ENCODE data around the gene SHISA9. TPM values are rescaled to one million over a fixed set of nuclear protein-coding genes. Genes with fewer than 3 reads are reported as not detected.

Gene SHISA9
- total RNA-seq, 1 experiment from 2014 or later: 0.29 TPM

- Mint-ChIP-seq H3K36me3 (ENCODE audit: insufficient read depth, unreplicated experiment) (no peaks in the 10 kb centered on the region), H3K9me3 (ENCODE audit: unreplicated experiment) (peaks cover 10% of the 10 kb centered on the region), H3K27me3 (ENCODE audit: insufficient read depth, unreplicated experiment) (peaks cover 4% of the 10 kb centered on the region), H3K4me3 (ENCODE audit: unreplicated experiment) (no peak overlapping the region), H3K27ac (ENCODE audit: unreplicated experiment) (no peak overlapping the region), H3K4me1 (ENCODE audit: low read depth, unreplicated experiment) (no peaks in the 10 kb centered on the region)
- POLR2A ChIA-PET: no interaction called here
- Histone ChIP-seq H3K4me1 (no peaks in the 10 kb centered on the region), H3K27me3 (replicated peaks; ENCODE audit: control insufficient read depth, insufficient read depth, low read length) (no peaks in the 10 kb centered on the region), H3K9me3 (no peaks in the 10 kb centered on the region), H3K36me3 (ENCODE audit: control insufficient read depth, insufficient read depth, low read length) (no peaks in the 10 kb centered on the region), H3K4me3 (ENCODE audit: low read depth, low read length) (no peak overlapping the region)
- no TSS peak for BruUV-seq (replicated peaks)
- no peak for DNase-seq
- TF ChIP-seq CTCF (IDR thresholded peaks at IDR 0.05; ENCODE audit: insufficient read depth in 1 of 2, low read depth in 1 of 2, low read length in 1 of 2, severe bottlenecking in 1 of 2, unreplicated experiment in 1 of 2): no peak
- intact Hi-C loops (cut with micrococcal nuclease; ENCODE audit: unreplicated experiment): no loop called here
- CTCF ChIA-PET: no interaction called here
These were observed 138.1 kb downstream of the SHISA9 start for GRCh38 chr16:13039526-13039925.

DNA sequence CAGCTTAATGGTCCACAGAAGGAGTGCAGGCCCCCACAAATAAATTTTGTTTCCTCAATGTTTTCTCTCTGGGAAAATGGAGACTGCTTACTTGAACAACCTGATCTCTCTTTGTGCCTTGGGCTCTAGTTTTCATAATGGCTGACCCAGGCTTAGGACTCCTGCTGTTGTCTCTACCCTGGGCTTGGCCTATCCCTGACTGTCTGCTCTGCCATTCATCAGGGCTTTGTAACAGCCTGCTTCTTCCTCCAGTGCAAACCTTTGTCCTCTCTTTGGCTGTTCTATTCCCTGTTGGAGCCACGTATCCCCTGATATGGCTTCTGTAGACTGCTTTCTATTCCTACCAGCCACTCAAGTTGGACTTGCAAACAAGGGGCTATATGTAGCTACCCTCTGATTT, 139.8 kb downstream of the SHISA9 start:
- no peak overlapping the region for H3K4me3 Mint-ChIP-seq (ENCODE audit: unreplicated experiment)
- POLR2A ChIA-PET: no interaction called here
- BruUV-seq (replicated peaks): no TSS peak
- no peaks in the 10 kb centered on the region for H3K4me1 ChIP-seq
- H3K36me3 Mint-ChIP-seq (ENCODE audit: insufficient read depth, unreplicated experiment): no peaks in the 10 kb centered on the region
- TF ChIP-seq CTCF (IDR thresholded peaks at IDR 0.05; ENCODE audit: insufficient read depth in 1 of 2, low read depth in 1 of 2, low read length in 1 of 2, severe bottlenecking in 1 of 2, unreplicated experiment in 1 of 2): no peak
- no peaks in the 10 kb centered on the region for H3K27me3 ChIP-seq (replicated peaks; ENCODE audit: control insufficient read depth, insufficient read depth, low read length)
- H3K4me3 ChIP-seq (ENCODE audit: low read depth, low read length): no peak overlapping the region
- no peak overlapping the region for H3K27ac Mint-ChIP-seq (ENCODE audit: unreplicated experiment)
- peaks cover 4% of the 10 kb centered on the region for H3K27me3 Mint-ChIP-seq (ENCODE audit: insufficient read depth, unreplicated experiment)
- no peak for DNase-seq
- intact Hi-C loops (cut with micrococcal nuclease; ENCODE audit: unreplicated experiment): no loop called here
- H3K4me1 Mint-ChIP-seq (ENCODE audit: low read depth, unreplicated experiment): no peaks in the 10 kb centered on the region
- CTCF ChIA-PET: no interaction called here
- H3K9me3 ChIP-seq: no peaks in the 10 kb centered on the region
- no peaks in the 10 kb centered on the region for H3K36me3 ChIP-seq (ENCODE audit: control insufficient read depth, insufficient read depth, low read length)
- H3K9me3 Mint-ChIP-seq (ENCODE audit: unreplicated experiment): peaks cover 10% of the 10 kb centered on the region

DNA sequence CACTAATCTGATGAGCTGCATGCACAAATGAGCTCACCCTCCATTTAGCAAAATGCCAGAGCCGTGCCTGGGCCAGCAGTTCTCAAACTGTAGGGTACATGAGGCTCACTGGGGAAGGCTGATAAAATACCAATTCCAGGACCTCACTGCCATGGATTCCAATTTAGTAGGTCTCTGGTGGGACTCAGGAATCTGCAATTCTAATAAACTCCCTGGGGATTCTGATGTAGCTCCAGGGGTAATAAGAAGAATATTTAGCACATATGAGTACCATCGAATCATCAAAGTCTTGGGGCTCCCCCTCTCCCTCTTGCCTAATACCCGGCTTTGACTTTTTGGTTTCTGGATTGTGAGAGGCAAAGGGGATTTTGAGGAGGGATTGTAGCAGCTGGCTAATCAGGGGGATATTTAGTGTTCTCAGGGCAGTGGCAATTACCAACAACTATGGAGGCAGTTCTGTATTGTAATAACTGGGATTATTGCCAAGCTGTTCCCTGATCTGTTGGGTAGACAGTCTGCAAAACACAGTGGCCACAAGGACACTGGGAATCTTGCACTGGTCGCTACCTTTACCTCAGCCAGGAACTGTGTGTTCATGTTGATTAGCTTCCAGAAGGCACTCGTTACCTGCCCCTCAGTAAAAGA, 140.4 kb downstream of the SHISA9 start:
- BruUV-seq (replicated peaks): no TSS peak
- TF ChIP-seq CTCF (IDR thresholded peaks at IDR 0.05; ENCODE audit: insufficient read depth in 1 of 2, low read depth in 1 of 2, low read length in 1 of 2, severe bottlenecking in 1 of 2, unreplicated experiment in 1 of 2): no peak
- POLR2A ChIA-PET: no interaction called here
- Mint-ChIP-seq H3K36me3 (ENCODE audit: insufficient read depth, unreplicated experiment) (no peaks in the 10 kb centered on the region), H3K9me3 (ENCODE audit: unreplicated experiment) (peaks cover 10% of the 10 kb centered on the region), H3K4me1 (ENCODE audit: low read depth, unreplicated experiment) (no peaks in the 10 kb centered on the region), H3K27me3 (ENCODE audit: insufficient read depth, unreplicated experiment) (peaks cover 4% of the 10 kb centered on the region), H3K27ac (ENCODE audit: unreplicated experiment) (no peak overlapping the region), H3K4me3 (ENCODE audit: unreplicated experiment) (no peak overlapping the region)
- Histone ChIP-seq H3K27me3 (replicated peaks; ENCODE audit: control insufficient read depth, insufficient read depth, low read length) (no peaks in the 10 kb centered on the region), H3K9me3 (no peaks in the 10 kb centered on the region), H3K4me1 (no peaks in the 10 kb centered on the region), H3K36me3 (ENCODE audit: control insufficient read depth, insufficient read depth, low read length) (no peaks in the 10 kb centered on the region), H3K4me3 (ENCODE audit: low read depth, low read length) (no peak overlapping the region)
- DNase-seq: no peak
- CTCF ChIA-PET: no interaction called here
- intact Hi-C loops (cut with micrococcal nuclease; ENCODE audit: unreplicated experiment): no loop called here
